Activated gamma-delta T cell treated with anti-CD3 and anti-CD28 coated beads, Interleukin-2, amount 50 U/mL, for 16 hours (primary cell): ENCODE measurements around the gene ADAP2.
"Not testable (repeated sequence)": the region's sequence is repeated elsewhere in the genome, so short reads cannot be mapped to it uniquely, and the experiment has no call there.

Experiments used
- DNase-seq: peaks from one replicate; pipeline ENCODE4 v3.0.0-alpha.2; 2020; ENCODE audit warnings: low read depth

ADAP2 gene

DNA sequence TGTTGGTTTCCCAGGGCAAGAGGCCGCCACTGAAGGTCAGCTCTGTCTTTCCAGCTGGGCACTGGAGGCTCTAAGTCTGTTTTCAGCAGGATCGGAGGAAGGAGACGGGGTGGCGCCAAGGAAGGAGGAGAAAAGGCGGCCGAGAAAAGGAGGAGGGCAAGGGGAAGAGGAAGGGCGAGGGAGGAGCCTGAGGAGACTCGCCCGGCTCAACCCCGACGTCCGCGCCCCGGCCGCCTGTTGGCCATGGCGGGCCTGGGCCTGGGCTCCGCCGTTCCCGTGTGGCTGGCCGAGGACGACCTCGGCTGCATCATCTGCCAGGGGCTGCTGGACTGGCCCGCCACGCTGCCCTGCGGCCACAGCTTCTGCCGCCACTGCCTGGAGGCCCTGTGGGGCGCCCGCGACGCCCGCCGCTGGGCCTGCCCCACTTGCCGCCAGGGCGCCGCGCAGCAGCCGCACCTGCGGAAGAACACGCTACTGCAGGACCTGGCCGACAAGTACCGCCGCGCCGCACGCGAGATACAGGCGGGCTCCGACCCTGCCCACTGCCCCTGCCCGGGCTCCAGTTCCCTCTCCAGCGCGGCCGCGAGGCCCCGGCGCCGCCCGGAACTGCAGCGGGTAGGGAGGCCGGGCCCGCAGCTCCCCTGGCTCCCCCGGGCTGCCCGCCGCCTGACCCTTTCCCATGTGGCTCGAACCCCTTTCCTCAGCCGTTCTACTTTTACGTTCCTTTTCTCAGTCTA, 49.3 kb downstream of the ADAP2 start, which contains the start of gene RNF135:
RNF135 (plus strand) TSS at position 209 of the 737 bp plus-strand sequence; CDS start at position 244, 35 bp downstream.
- peak; percentile 4 for DNase-seq

DNA sequence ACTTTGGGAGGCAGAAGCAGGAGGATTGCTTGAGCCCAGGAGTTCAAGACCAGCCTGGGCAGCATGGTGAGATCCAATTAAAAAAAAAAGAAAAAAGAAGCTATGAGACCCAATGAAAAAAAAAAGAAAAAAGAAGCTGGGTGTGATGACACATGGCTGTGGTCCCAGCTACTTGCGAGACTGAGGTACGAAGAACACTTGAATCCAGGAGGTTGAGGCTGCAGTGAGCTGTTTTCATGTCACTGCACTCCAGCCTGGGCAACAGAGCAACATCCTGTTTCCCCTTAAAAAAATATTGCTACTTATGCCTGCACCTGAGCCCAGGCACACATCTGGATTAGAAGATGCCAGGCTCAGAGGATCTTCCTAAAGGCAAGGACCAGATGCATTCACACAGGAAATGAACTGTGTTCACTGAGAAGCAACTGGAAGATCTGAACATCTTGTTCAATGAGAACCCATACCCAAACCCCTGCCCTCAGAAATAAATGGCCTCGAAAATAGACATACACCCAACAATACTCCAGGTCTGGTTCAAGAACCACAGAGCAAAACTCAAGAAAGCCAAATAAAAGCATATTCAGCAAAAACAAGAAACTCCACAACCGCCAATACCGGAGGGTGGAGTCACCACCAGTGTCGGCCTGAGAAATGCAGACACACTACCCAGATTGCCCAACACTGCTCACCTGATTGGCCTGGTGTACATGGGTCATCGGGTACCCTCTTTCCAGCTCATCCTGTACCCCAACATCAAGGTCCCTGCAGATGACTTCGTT, 53.5 kb downstream of the ADAP2 start:
- no peak for DNase-seq

DNA sequence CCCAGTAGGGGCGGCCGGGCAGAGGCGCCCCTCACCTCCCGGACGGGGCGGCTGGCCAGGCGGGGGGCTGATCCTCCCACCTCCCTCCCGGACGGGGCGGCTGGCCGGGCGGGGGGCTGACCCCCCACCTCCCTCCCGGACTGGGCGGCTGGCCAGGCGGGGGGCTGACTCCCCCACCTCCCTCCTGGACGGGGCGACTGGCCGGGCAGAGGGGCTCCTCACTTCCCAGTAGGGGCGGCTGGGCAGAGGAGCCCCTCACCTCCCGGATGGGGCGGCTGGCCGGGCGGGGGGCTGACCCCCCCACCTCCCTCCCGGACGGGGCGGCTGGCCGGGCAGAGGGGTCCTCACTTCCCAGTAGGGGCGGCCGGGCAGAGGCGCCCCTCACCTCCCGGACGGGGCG, 58.2 kb downstream of the ADAP2 start:
- not testable (repeated sequence) for DNase-seq

DNA sequence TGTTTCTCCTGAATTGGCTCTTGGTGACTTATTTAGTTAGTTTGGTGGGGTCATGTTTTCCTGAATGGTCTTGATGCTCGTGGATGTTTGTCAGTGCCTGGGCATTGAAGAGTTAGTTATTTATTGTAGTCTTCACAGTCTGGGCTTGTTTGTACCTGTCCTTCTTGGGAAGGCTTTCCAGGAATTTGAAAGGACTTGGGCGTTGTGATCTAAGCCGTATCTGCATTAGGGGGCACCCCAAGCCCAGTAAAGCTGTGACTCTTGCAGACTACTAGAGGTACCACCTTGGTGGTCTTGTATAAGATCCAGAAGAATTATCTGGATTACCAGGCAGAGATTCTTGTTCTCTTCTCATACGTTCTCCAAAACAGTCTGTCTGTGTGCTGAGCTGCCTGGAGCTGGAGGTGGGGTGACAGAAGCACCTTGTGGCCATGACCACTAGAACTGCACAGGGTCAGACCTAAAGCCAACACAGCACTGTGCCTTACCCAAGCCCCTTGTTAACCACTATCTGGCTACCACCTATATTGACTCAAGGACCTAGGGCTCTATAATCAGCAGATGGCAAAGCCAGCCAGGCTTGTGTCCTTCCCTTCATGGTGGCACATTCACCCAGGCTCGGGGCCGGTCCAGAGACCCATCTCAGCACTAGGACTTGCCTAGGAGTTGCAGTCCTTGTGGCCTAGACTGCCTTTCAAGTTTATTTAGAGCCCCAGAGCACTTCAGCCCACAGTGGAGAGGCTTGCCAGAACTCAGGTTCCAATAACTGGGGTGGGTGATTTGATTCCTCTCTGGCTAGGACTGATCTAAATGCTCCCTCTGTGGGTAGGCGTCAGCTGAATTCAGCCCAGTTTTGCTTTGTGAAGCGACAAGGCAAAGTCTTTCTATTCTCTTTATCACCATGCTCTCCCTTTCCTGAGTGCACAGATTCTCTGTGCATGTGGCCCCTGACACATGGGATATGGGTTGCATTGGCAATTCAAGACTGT, 60.1 kb downstream of the ADAP2 start:
- DNase-seq: no peak

DNA sequence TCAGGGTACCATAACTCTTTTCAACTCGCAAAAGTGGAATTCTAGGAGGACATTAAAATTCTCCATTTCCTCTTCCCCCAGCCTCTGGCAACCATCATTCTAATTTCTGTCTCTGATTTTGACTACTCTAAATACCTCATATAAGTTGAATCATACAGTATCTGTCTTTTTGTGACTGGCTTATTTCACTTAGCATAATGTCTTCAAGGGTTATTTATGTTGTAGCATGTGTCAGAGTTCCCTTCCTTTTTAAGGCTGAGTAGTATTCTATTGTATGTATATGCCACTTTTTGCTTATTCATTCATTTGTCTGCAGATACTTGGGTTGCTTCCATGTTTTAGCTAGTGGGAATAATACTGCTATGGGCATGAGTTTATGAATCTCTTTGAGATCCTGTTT, 61.1 kb downstream of the ADAP2 start:
- DNase-seq: no peak

DNA sequence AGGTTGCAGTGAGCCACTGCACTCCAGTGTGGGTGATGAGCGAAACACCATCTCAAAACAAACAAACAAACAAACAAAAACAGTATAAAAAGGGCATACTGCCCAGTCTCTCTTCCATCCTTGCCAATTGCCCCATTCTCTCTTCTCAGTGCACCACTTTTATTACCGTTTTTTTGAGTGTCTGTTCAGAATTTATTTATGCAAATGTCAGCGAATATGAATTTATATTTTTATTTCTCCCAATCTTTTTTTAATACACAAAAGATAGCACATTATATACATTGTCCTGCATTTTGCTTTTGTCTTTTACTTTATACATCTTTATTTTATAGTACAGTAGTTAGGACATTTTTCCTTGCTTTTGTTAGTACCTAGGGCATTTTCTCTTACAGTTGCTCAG, 68.7 kb downstream of the ADAP2 start:
- no peak for DNase-seq

DNA sequence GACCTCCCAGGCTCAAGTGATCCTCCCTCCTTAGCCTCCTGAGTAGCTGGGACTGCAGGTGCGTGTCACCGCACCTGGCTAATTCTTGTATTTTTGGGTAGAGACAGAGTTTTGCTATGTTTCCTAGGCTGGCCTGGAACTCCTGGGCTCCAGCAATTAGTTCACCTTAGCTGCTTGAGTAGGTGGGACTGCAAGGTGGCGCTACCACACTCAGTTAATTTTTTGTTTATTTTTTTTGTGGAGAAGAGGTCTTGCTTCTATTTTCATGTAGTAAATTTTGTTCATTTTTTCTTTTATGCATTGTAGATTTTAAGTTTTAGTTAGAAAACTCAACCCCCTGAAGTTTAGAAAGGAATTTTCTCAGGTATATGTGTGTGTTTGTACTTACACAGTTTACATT, 70.8 kb downstream of the ADAP2 start:
- no peak for DNase-seq

DNA sequence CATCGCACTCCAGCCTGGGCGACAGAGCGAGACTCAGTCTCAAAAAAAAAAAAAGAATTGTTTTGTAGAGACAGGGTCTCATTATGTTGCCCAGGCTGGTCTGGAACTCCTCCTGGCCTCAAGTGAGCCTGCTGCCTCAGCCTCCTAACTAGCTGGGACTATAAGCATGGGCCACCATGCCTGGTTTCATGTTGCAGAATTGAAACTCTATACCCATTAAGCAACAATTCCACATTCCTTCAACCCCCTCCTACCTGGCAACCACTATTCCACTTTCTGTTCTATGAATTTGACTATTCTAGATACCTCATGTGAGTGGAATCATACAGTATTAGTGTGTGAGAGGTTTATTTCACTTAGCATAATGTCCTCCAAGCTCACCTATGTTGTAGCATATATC, 73.6 kb downstream of the ADAP2 start:
- no peak for DNase-seq

DNA sequence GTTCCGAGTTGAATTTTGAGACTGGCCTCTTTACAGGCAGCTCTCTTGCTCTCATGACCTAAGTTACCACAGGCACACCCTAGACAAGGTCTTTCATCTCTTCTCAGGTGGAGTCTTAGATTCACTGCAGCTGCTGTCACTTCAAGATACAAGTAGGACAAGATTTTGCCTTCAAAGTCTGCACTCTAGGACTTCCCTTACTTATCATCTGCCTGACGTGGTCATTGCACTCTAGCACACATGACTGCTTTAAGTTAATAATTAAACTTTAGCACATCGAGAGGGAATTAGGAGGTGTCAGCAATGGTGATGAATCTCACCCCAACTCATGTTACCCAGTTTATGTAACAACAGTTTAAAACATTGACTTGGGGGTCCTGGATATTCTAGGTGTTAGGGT, 74.7 kb downstream of the ADAP2 start:
- DNase-seq: no peak

DNA sequence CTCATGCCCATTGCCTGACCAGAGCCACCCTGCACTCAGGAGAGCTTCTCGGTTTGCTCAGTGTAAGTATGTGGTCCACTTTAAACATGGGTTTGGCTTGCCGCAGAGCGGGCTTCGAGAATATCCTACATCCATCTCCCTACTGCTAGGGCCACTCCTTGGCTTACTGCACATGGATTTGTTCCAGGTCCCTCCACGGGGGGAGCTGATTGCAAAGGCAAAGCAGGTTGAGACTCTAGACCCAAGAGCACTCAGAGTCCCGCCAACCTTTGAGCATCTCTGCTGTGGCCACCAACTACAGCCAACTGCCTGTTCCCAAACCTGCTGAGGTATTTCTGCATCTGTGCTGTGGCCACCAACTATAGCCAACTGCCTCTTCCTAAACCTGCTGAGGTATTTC, 75.5 kb downstream of the ADAP2 start:
- DNase-seq: no peak

DNA sequence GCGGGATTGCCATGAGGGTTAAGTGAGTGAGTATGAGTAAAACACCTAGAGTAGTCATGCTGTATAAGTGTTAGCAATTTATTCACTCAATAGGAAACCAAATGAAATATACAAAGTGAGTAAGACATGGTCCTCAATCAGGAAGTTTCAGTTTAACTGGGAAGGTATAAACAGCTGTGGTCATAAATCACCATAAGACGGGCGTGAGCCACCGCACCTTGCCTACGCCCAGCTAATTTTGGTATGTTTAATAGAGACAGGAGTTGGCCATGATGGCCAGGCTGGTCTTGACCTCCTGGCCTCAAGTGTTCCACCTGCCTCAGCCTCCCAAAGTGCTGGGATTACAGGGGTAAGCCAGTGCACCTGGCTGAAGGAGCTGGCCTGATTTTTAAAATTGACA, 76.1 kb downstream of the ADAP2 start:
- DNase-seq: no peak

DNA sequence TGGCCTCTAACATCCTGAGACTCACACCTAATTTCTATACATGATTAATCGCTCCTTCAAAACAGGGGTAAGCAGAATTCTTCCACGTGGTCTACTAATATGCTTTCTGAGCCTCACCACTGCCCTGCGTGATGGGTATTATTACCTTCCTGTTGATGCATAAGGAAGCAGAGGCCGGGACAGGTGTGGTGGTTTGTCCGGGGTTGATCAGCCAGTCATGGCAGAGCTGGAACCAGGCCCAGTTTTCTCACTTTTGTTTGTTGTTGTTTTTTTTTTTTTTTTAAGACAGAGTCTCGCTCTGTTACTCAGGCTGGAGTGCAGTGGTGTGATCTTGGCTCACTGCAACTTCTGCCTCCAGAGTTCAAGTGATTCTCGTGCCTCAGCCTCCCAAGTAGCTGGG, 80.3 kb downstream of the ADAP2 start:
- no peak for DNase-seq

DNA sequence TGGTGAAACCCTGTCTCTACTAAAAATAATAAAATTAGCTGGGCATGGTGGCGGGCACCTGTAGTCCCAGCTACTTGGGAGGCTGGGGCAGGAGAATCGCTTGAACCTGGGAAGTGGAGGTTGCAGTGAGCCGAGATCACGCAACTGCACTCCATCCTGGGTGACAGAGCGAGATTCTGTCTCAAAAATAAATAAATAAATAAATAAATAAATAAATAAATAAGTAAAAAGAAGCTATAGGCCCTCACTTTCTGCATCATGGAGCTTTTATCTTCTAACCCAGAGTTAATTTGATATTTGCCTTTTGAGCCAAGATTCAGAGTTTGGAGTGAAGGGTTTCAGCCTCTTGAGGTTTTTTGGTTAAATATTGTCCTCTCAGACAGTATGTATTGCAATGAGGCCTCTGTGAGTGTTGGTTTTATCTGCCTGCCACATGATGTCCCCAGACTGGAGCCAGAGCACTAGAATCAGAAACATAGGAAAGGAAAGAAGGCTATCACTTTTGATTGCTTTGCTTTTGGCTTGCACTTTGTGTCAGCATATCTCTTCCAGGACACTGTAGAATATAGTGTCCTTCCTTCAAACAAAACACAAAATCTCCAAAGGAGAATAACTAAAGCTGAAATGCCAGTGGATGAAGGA, 81.6 kb downstream of the ADAP2 start:
- no peak for DNase-seq

DNA sequence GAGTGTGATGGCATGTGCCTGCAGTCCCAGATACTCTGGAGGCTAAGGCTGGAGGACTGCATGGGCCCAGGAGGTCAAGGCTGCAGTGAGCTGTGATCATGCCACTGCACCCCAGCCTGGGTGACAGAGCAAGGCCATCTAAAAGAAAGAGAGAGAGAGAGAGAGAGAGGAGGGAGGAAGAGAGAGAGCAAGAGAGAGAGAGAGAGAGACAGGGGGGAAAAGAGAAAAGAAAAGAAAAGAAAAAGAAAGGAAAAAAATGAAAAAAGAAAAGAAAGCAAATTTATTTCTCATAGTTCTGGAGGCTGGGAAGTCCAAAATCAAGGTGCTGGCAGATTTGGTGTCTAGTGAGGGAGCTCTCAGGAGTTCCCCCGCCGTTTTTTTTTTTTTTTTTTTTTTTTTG, 82.4 kb downstream of the ADAP2 start:
- no peak for DNase-seq

DNA sequence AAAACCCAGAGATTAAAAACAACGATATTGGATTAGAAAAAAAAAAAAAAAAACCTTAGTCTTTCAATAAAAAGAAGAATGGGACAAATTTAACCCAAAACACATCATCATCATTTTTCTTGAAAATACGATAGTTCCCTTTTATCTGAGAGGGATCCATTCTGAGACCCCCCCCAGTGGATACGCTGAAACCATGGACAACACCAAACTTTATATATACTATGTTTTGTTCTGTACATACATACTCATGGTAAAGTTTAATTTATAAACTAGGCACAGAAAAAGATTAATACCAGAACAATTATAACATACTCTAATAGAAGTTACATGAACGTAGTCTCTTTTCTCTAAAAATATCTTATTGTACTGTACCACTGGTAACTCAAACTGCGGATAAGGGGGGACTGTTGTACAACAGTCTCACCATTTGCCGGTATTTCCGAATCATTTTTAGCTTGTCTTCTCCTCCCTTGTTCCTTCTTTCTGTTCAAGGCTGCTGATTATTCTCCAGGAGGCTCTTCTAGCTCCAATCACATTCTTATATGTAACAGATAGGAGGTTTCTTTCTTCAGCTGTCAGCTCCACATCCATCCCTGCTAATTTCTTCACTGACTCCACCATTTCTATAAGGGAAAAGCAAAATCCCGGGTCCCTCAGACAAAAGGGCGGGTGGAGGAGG, 86.1 kb downstream of the ADAP2 start:
- no peak for DNase-seq

DNA sequence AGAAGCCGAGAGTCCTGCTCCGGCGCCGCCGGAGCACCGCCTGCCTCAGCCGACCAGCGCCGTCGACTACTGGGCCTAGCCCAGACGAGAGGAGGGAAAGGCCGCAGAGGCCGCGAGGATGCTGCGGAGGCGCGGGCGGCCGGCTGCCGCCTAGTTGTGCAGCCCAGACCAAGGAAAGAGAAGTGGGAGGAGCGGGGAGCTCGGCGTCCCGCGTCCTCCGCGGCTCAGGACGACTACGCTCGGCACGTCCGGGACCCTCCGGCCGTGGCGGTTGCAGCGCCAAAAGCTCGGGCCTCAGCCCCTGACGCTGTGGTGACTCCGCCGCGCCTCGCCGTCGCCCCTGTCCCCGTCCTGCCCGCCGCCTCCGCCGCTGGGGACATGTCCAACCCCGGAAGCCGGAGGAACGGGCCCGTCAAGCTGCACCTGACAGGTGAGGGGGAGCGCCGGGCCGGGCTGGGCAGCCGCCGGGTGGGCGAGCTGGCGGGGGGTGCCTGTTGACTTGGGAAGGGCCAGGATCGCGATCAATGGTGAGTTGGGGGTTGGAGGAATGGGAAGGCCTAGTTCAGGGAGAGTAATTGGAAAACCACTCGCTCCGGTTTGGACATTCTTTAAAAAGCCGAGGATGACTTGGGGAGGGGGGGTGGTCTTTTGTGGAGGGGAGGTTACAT, 86.8 kb downstream of the ADAP2 start:
- DNase-seq: peak; percentile 15
